ENCODE data around the gene TRPM3.

GRCh38 chr9:70935856-70936255 lies 185.6 kb downstream of the TRPM3 start:
- no peak for TF ChIP-seq SCRT2 (tag by site-specific recombination; IDR thresholded peaks at IDR 0.05)
- TF ChIP-seq CTCF (tag by site-specific recombination; IDR thresholded peaks at IDR 0.05), result no peak
- no peak for TF ChIP-seq ZNF529 (tag by site-specific recombination; IDR thresholded peaks at IDR 0.05; ENCODE audit: insufficient replicate concordance)
- no peak for TF ChIP-seq SETDB1 (IDR thresholded peaks at IDR 0.05; ENCODE audit: insufficient read length, low read length)
- TF ChIP-seq ZBTB20 (tag by site-specific recombination; IDR thresholded peaks at IDR 0.05), result no peak
- no peak for TF ChIP-seq PBX3 (CRISPR knock-in tag; IDR thresholded peaks at IDR 0.05)
- no peak for TF ChIP-seq ZNF837 (tag by site-specific recombination; IDR thresholded peaks at IDR 0.05)
- no peak for TF ChIP-seq ZNF48 (tag by site-specific recombination; IDR thresholded peaks at IDR 0.05)
- TF ChIP-seq, protein P1, sequence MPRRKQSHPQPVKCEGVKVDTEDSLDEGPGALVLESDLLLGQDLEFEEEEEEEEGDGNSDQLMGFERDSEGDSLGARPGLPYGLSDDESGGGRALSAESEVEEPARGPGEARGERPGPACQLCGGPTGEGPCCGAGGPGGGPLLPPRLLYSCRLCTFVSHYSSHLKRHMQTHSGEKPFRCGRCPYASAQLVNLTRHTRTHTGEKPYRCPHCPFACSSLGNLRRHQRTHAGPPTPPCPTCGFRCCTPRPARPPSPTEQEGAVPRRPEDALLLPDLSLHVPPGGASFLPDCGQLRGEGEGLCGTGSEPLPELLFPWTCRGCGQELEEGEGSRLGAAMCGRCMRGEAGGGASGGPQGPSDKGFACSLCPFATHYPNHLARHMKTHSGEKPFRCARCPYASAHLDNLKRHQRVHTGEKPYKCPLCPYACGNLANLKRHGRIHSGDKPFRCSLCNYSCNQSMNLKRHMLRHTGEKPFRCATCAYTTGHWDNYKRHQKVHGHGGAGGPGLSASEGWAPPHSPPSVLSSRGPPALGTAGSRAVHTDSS (tag by site-specific recombination; IDR thresholded peaks at IDR 0.05), result no peak
